Measurements from ENCODE around the gene EHD1. TPM values are rescaled to one million over a fixed set of nuclear protein-coding genes. Genes with fewer than 3 reads are reported as not detected.
A peak's percentile ranks its signal among the peaks of the same experiment; 100 is the strongest.

Gene EHD1
- total and polyA plus RNA-seq, 9 of the 15 experiments (the other 6 are each of a cell fraction or from before 2014, with no cell fraction given) = 0.46 to 65.0 (median 16.4) TPM

DNA sequence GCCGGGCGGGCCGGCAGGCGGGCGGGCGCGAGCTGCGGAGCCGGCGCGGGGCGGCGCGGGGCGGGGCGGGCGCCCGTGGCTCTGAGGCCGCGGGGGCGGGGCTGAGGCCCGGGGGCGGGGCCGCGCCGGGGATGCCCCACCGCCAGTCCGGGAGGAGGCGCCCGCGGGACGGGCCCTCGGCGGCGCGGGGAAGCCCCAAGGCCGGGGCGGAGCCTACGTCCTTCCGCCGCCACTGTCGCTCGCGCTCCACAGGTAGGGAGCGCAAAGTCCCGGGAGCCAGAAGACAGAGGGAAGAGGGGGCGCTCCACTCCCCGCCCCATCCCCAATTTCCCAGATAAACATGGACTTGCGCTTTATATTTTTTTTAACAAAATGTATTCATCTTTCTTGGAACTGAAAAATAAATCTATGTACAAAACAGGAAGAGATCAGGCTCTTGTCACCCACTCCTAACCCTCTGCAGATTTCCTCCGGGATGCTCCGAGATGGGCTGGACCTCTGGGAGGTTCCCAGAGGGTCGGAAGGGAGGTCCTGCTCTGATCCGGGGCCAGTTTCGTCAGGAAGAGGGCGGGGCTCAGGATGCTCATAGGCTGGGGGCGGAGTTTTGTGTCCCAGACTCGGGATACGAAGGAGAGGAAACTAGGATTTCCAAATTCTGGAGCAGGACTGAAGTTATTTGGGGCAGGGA is 75.1 kb downstream of the EHD1 start, which contains the start of gene MAP4K2 (continued):
- TF ChIP-seq, protein P1, sequence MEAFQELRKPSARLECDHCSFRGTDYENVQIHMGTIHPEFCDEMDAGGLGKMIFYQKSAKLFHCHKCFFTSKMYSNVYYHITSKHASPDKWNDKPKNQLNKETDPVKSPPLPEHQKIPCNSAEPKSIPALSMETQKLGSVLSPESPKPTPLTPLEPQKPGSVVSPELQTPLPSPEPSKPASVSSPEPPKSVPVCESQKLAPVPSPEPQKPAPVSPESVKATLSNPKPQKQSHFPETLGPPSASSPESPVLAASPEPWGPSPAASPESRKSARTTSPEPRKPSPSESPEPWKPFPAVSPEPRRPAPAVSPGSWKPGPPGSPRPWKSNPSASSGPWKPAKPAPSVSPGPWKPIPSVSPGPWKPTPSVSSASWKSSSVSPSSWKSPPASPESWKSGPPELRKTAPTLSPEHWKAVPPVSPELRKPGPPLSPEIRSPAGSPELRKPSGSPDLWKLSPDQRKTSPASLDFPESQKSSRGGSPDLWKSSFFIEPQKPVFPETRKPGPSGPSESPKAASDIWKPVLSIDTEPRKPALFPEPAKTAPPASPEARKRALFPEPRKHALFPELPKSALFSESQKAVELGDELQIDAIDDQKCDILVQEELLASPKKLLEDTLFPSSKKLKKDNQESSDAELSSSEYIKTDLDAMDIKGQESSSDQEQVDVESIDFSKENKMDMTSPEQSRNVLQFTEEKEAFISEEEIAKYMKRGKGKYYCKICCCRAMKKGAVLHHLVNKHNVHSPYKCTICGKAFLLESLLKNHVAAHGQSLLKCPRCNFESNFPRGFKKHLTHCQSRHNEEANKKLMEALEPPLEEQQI (IDR thresholded peaks at IDR 0.05) = no peak
- no peak for TF ChIP-seq ZNF740 (CRISPR knock-in tag; IDR thresholded peaks at IDR 0.05)
- no peak for TF ChIP-seq ZNF740 (tag; IDR thresholded peaks at IDR 0.05)
- no peak for TF ChIP-seq TAF15 (IDR thresholded peaks at IDR 0.05; ENCODE audit: low read depth, low read length)
- no peak for TF ChIP-seq XRCC4 (IDR thresholded peaks at IDR 0.05; ENCODE audit: extremely low read depth, insufficient read depth, insufficient read length)
- TF ChIP-seq SMARCA4 (IDR thresholded peaks at IDR 0.05) = peak; percentile 45; the same call in 1 of the 2 replicates
- TF ChIP-seq ZBTB49 (CRISPR knock-in tag; IDR thresholded peaks at IDR 0.05; ENCODE audit: borderline replicate concordance) = no peak
- TF ChIP-seq ZNF518B (CRISPR knock-in tag; IDR thresholded peaks at IDR 0.05) = no peak
- no peak for TF ChIP-seq ZNF232 (CRISPR knock-in tag; IDR thresholded peaks at IDR 0.05)
- TF ChIP-seq ZNF3 (CRISPR knock-in tag; IDR thresholded peaks at IDR 0.05) = no peak
- TF ChIP-seq RB1 (IDR thresholded peaks at IDR 0.05; ENCODE audit: low read depth) = peak; percentile 28; the same call in 1 of the 2 replicates
- no peak for TF ChIP-seq ZNF133 (CRISPR knock-in tag; IDR thresholded peaks at IDR 0.05)
- peak; percentile 44; the same call in 1 of the 2 replicates for TF ChIP-seq DPF2 (IDR thresholded peaks at IDR 0.05)
- no peak for TF ChIP-seq ETV6 (IDR thresholded peaks at IDR 0.05; ENCODE audit: borderline replicate concordance in 1 of 2, low read depth in 2 of 2, low read length in 1 of 2)
- no peak for TF ChIP-seq ETV6 (CRISPR knock-in tag; IDR thresholded peaks at IDR 0.05; ENCODE audit: borderline replicate concordance)
- no peak for TF ChIP-seq NR2C2 (CRISPR knock-in tag; IDR thresholded peaks at IDR 0.05)
- peak; percentile 52 for TF ChIP-seq NR2C2 (tag; IDR thresholded peaks at IDR 0.05)

All from K562 (cell line).